DOHH2 (cell line): ENCODE data around the gene ZNF765.

ENCODE experiments used
- CTCF ChIP-seq: fragments of 200-600 bp; sonication (generic); IDR thresholded peaks from one replicate; pipeline ENCODE4 v1.5.1; 2014; ENCODE audit warnings: antibody characterized with exemption, mild to moderate bottlenecking, low read depth, low read length; ENCODE audit not compliant: poor library complexity, severe bottlenecking
- EZH2phosphoT487 ChIP-seq: fragments of 200-600 bp; sonication (generic); IDR thresholded peaks from 2 replicates; pipeline ENCODE4 v1.6.1; 2017; ENCODE audit warnings: borderline replicate concordance, mild to moderate bottlenecking, antibody characterized with exemption, low read length, moderate library complexity, mixed read lengths

- TF ChIP-seq CTCF, result no peak
- TF ChIP-seq EZH2phosphoT487, result no peak
Observed at GRCh38 chr19:53357821-53358581, 36.9 kb upstream of the ZNF765 start.
